HG03039 (cell line): Measurements from ENCODE around the gene FARS2.

ENCODE experiments used
- ATAC-seq: cut with Tn5 transposase; IDR thresholded peaks from one replicate; pipeline ENCODE4 v1.9.1; 2021; ENCODE audit warnings: mild to moderate bottlenecking, moderate library complexity; ENCODE audit not compliant: unreplicated experiment

The FARS2 gene

DNA sequence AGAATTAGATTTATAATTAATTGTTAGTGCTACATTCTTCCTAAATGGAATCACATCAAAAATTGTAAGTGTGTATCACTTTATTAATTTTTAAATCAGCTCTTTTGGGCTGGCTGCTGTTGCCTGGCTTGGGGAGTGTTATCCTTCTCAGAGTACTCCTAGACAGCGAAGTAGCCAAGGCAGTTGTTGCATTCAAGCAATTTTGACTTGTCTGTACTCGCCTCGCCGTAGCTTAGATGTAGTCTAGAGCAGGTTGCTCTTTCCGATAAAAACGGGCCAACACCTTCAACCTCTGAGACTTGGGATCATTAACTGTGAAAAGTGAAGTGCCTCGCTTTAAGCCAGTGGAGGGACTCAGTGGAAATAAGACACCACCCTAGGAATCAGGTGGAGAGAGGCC is 151.3 kb downstream of the FARS2 start:
- no peak for ATAC-seq

DNA sequence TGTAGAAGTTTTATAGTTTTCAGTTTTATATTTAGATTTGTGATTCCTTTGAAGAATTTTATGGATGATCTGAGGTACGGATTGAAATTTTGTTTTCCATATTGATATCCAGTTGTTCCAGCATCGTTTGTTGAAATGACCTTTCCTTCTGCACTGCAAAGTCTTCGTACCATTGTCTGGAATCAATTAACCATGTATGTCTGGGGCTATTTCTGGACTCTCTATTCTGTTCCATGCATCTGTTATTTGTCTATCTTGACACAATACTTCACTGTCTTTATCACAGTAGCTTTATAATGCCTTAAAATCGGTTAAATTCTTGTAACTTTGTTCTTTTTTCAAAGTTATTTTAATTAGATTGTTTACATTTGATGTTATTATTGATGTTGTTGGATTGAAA is 154.9 kb downstream of the FARS2 start:
- ATAC-seq = no peak

DNA sequence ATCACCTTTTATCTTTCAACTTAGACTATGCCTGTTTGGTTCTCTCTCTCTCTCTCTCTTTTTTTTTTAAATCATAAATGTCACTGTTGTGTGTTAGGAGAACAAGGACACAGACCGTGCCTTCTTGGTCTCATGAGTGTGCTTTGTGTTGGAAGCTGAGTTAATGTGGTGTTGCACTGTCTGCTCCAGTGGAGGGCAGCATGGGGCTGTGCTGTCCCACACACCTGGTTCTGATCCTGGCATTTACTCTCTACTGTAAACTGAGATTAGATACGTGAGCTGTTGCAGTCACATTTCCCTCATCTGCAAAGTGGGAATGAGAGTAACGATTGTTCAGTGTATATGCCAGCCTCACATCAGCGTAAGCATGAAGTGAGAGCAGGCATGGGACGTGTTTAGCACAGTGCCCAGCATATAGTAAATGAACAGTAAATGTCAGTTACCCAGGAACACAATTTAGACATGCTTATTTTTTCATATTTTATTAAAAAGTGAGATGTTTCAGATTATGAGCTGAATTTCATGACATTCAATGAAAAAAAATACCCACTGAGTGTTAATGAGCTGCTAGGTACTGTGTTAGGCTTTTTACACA is 161.1 kb downstream of the FARS2 start:
- ATAC-seq = no peak

DNA sequence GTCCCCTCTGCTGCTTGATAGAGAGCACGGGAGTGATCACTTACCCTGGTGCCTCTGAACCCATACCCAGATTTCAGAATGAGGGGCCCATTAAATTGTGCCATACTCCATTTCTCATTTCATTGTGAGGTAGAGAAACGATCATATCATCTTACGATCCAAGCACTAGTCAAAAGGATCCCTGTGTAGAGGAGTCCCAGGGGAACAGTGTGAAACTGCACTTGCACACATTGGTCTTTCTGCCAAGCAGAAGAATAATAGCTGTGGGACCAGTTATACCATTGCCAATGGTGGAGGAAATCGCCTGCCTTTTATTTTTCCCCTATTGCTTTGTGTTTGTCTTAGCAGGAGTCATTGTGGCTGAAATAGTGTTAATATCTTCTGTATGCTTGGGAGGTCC is 161.9 kb downstream of the FARS2 start:
- no peak for ATAC-seq

DNA sequence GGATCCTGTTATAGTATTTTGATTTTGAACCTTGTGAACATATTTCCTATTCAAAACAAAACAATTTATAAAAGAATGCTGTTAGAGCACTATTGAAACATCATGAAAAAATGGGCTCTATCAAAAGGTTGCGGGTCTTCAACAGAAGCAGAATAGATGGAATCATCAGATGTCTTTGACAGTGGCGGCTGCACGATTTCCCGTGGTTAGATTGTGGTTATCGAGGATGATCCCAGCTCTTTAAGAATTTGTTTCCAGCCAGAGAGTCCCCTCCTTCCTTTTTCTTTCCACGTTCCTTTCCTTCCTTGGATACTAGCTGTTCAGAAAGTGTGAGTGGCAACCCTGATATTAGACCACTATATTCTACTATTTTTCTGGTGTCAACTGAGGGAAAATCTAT is 163.4 kb downstream of the FARS2 start:
- no peak for ATAC-seq

DNA sequence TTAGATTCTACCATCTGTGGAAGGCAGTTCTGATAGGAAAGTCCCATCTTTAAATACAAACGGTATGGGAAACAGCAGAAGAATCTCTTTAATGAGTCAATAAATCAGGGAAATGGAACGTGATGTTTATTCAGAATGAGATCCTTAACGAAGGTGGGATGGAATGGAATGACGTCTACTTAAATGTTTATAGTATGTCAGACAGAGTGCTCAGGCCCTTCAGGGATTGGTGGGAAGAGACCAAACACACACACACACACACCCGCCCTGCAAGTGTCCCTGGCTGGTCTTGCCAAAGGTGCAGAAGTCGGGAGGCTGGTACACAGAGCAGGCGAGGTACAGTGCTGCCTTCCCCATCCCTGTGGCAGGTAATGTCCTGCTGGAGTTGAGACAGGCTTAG is 164.0 kb downstream of the FARS2 start:
- ATAC-seq = no peak

DNA sequence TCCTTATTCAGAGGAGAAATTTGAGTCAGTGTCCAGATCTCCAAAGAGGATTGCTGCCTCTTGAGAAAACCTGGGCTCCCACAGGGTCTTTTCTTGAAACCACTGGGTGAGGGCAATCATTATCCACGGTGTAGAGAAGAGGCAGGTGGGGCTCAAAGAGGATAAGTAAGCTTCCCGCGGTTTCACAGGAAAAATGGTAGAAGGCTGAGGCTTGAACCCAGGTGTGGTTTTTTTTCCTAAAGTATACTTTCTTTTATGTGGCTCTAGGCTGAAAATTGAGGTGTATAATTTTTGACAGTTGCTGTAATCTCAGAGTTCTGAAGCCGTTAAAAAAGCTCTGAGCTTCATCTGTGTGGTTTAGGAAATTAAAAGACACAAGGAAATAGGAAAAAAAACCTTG is 164.5 kb downstream of the FARS2 start:
- no peak for ATAC-seq

DNA sequence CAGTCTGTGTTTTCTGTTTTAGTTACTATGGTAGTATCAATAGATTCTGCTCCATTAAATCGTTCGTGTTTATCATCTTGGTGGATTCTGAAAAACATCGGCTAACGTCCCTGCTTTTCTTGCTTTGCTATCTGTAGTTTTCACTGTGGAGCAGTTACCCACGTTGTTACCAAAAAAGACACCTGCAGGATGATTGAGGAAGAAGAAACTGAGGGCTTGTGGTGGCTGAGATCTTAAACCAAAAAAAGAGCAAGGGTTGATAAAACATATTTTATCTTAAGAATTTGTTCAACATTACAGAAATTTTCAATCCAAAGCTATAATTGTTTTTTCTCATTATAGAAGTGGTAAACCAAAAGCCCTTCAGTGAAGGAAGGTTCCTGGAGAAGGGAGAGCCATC is 166.3 kb downstream of the FARS2 start:
- ATAC-seq = no peak

DNA sequence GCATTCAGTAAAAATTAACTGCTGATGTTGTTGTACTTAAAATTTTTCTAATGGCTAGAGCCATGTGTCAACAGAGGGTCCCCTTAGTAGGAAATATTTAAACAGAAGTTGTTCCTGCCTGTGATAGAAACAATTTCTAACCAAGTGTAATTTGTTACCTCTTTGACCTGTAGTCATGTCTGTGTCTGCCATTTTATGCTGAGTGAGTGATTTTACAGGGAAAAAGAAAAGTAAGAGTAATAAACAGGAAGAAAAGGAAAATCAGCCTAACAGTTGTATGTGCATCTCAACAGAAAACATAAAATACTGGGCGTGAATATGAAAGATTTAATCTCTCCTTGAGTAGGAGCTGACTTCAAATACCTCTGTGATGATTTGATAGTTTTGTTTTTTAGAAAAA is 172.0 kb downstream of the FARS2 start:
- no peak for ATAC-seq

DNA sequence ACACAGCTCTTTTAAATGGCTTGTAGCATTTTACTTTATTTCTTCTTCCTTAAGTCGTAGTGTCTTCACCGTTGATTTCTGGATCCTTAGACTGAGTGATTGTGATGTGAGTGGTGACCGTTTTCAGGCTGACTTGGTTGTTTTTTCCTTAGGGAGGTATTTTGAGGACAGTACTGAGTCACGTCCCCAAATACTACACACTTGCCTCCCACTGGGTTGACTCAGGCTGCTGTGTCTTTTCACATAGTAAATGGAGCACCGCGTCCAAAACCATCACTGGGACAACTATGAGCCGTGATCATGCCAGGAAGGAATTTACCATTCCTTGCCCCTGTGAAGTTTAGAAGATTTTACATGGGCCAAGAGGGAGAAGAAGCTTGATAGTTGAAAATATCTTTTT is 174.1 kb downstream of the FARS2 start:
- no peak for ATAC-seq

DNA sequence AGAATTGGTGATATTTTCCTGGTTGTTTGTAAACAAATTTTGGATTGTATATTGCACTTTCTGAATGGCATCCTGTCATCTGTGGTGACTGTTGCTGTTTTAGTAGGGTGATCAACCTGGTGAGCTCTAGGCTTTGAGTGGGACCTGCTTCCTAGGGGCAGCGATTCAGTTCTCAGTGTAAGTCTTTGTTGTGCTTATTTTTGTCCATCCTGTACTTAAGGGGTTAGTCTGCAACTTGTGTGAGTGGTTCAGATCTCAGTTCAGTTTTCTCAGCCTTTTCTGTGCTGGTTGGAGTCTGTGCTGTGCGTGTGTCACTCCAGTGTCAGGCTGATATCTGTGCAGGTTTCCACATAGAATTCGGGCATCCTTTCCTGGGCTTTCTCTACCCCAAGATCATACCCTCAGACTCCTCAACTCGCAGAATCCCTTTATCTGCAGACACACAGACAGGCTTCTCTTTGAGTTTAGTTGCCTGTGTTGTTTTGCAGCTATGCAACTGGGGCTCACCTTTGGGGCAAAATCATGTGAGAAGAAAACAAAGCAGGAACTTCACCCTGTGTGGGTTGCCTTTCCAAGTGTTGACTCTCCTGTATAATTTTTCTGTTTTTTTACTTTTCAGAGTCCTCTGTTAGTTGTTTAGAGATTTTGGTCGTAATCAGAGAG is 177.7 kb downstream of the FARS2 start:
- ATAC-seq = no peak

DNA sequence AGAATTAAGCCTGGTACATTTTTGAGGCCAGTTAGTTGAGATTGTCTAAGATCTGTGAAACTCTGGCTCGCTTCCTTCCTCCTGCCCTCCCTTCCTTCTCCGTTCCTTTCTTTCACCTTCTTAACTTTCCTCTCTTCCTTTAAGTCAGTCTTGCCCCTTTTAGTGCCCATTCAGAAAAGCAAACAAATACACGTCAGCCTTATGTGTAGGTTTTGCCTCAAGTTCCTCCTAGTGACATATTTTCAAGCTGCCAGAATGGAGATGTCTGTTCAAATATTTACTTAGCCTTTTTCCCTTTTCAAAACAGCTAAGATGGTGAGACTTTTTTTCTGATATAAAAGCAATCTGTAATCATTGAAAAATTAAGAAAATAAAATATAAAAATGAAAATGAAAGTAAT is 178.4 kb downstream of the FARS2 start:
- no peak for ATAC-seq

DNA sequence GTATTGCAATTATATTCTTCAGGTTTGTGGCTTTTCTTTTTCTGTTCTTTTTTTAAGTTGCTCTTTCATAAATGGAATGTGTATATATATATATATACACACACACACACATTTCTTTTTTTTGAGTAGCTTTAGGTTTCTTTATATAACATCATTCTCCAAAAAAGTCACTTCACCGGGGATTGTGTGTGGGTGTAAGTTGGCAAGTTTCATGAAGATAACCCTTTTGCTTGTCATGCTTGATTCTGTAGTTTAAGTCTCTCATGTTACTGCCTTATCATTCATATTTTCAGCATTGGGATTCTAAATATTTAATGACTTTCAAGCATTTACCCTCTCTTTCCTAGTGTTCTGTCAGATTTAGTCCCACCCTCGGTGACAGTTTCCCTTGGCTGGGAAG is 181.0 kb downstream of the FARS2 start:
- no peak for ATAC-seq

DNA sequence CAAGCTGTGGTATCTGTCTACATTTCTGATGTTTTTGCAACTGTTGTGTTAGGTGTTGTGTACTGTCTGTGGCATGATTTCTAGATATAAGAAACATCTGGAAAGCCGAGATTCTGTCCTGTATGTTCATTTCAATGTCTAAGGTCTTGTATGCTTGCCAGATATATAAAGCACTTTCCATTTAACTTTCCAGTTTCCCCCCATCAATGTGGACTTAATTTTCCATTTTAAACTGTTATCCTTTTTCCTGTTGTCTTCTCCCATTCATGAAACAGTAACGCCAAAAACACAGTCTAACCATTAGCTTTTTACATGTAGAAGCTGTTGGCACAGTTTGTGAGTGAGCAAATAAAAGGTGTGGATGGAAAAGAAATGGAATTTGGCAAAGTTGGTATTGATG is 181.6 kb downstream of the FARS2 start:
- ATAC-seq = no peak

DNA sequence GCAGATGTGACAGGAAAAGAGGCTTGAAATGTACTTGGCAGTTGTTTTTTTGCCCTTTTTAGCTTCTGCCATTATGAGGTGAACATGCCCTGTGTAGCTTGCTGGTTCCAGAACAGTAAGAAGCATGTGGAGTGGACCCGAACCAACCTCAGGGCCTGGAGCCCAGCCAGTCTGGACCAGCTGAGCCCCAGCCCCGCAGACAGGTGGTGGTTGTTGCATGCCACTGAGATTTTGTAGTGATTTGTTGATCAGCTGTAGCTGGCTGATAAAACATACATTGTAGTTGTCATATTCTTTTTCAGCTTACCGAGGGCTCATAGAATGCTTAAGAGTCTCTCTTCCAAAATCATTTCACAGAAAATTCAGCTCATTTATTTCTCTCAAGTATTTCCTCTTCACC is 182.2 kb downstream of the FARS2 start:
- ATAC-seq = no peak

DNA sequence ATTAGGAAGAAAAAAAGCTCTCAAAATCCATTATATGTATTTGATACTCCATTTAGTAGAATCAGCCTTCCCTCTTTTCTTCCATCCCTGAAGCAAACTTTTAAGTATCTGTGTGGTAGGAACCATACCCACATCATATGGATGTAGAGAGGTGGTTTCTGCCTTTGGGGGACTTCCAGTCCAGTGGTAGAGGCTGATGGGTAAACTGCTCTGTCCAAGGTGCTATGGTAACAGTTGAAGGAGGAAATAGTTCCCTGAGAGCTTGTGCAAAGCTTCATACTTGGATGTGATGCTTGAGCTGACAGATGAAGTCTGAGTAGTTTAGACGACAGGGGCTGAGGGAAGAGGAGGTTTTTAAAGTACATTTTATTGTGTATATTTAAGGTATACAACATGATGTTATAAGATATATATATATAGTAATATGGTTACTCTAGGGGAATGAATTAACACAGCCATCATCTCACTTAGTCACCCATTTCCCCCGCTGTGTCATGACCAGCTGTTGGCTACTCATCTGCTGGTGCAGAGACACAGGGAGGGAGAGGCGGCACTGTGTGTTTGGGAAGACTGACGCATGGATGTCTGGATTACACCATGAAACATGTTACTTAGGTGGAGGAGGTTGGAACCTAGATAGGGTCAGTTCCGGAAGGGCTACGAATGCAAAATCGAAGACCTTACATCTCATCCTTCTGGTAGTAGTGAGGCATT is 185.2 kb downstream of the FARS2 start:
- ATAC-seq = no peak

DNA sequence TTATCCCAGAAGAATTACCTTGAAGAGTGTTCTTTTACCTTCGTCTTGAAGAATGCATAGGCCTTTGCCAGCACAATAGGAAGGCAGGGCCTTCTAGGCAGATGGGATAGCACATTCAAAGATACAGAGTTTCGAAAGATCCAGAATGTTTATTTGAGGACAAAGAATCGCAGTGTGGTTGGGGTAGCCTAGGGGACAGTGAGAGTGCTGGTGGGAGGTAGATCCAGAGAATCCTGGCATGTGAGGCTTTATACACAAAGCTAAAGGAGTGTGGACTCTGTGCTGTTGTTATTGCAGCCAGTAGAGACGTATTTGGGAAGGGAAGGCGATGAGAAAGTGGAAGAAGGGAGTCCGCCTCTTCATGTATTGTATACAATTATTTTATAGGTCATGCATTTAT is 186.6 kb downstream of the FARS2 start:
- no peak for ATAC-seq

DNA sequence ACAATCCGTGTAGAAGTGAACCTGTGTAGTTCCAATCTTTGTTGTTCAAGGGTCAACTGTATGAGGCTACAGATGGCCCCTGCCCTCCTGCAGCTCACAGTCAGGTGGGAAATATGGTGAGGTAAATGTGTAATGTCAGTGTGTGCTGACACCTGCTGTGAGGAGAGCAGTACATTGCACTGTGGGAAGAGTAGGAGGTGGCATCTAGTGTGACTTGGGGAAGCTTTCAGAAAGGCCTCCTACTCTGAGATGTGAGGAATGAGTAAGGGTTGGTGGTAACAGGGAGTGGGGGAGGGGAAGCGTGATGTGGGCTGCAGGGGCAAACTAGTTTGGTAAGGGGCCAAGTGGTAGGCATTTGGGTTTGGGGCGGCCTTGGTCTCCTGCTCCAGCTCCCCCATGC is 188.8 kb downstream of the FARS2 start:
- ATAC-seq = no peak

DNA sequence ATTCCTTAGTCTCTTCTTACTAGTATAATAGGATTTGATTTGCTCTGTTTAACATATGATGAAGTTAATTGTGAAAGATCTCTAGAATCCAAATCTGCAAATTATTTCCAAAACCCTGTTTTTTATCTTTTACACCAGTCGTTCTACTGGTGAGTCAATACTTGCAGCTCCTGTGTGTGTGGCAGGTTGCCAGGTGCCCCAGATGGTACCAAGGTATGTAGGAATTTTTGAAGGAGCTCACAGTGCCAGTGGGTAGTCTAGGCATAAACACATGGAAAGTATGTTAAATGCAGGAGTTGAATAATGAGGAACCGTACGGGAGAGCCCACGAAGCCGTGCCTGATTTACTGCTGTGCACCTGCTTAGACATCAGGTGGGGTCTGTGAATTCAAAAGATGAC is 192.2 kb downstream of the FARS2 start:
- no peak for ATAC-seq

DNA sequence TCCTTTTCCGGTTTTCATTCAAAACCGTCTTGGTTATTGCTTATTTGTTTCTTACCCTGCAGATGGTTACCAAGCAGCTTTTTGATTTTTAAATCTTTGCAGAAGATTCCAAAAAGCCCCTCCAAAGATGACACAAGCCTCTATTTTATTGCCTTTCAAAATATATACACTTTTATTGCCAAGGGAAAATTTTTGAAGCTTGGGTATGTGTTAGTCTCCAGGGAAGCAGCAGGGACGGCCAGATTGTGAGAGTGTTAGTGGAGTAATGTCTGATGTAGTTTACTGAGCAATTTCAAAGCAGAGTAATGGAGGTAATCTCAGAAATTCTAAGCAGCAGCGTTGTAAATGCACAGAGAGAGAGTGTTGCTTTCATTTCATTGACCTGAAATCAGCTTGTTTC is 193.8 kb downstream of the FARS2 start:
- no peak for ATAC-seq

DNA sequence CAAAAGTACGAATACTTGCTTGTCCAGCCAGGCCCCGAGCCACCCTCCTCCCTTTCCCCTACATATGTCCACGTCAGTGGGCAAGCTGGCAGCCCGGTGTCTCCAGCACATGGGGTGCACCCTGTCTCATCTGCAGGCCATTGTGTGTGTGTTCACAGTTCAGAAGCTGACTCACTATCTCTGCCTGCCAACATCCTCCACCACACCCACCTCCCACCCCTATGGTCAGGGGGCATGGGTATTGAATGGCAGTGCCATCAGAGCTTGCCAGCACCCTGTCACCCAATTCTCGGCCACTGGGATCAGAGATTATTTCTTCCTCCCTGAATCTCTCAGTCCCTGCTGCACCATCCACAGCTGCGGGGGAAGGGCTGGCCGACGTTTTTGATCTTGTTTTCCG is 195.7 kb downstream of the FARS2 start:
- no peak for ATAC-seq

DNA sequence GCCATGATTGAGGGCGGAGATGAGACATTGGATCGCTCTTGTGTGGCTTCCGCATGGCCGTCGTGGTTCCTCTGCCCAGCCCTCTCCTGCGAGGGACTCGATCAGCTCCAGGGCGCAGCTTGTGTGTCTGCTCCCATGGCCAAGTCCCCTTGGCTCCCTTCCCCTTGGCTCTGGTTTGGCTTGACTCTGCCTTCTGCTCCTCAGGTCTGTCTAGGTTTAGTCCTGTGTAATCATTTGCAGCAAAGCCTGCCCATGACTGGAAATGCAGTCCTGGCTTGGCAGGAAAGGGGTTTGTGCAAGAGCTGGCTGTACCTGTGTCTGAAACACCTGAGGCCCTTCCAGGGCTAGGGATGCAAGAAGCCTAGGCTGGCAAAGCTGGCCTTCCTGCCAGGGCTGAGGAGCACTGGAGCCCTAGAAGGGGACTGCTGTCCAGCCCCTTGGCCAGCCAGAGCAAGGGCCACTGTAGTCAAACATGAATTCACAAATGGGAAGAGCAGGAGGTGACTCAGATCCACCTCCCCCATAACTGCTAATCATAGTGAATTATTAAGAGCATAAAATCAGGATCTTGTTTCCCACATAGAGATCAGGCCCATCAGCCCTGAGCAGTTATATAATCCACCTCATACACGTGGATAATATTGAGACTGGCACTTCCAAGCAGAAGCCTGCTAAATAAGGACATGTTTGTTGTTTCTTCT is 196.8 kb downstream of the FARS2 start:
- ATAC-seq = no peak
